IPS-NIHi7 (cell line): ENCODE results near the gene RXRA.

ENCODE experiments used
- DNase-seq: peaks from one replicate; pipeline ENCODE4 v3.0.0; 2012; ENCODE audit warnings: mixed read lengths; ENCODE audit errors: extremely low spot score

The RXRA gene

GRCh38 chr9:134414900-134415425, 88.7 kb downstream of the RXRA start:
- DNase-seq, result no peak

- DNase-seq, result no peak
Measured at GRCh38 chr9:134416385-134417015, 90.2 kb downstream of the RXRA start.

GRCh38 chr9:134418354-134418753, 92.1 kb downstream of the RXRA start:
- DNase-seq, result no peak

- no peak for DNase-seq
Measured at GRCh38 chr9:134419000-134419683, 92.9 kb downstream of the RXRA start.

GRCh38 chr9:134419684-134420076, 93.4 kb downstream of the RXRA start:
- DNase-seq, result peak; percentile 86

- DNase-seq, result no peak
Measured at GRCh38 chr9:134420281-134420845, 94.1 kb downstream of the RXRA start.

GRCh38 chr9:134420974-134421432, 94.7 kb downstream of the RXRA start:
- DNase-seq, result no peak

GRCh38 chr9:134421888-134422287, 95.6 kb downstream of the RXRA start:
- DNase-seq, result no peak

- DNase-seq, result no peak
Measured at GRCh38 chr9:134422301-134423090, 96.2 kb downstream of the RXRA start.

- DNase-seq, result no peak
Measured at GRCh38 chr9:134423166-134423565, 96.9 kb downstream of the RXRA start.

- DNase-seq, result no peak
Measured at GRCh38 chr9:134423749-134424148, 97.5 kb downstream of the RXRA start.

GRCh38 chr9:134424818-134425217, 98.6 kb downstream of the RXRA start:
- no peak for DNase-seq

- DNase-seq, result no peak
Measured at GRCh38 chr9:134425401-134425800, 99.1 kb downstream of the RXRA start.

GRCh38 chr9:134425812-134426211, 99.6 kb downstream of the RXRA start:
- DNase-seq, result peak; percentile 51

GRCh38 chr9:134426436-134426835, 100.2 kb downstream of the RXRA start:
- DNase-seq, result no peak

GRCh38 chr9:134427153-134427782, 101.0 kb downstream of the RXRA start:
- no peak for DNase-seq

- DNase-seq, result no peak
Measured at GRCh38 chr9:134428559-134428958, 102.3 kb downstream of the RXRA start.

GRCh38 chr9:134429007-134429406, 102.8 kb downstream of the RXRA start:
- no peak for DNase-seq

GRCh38 chr9:134429481-134429880, 103.2 kb downstream of the RXRA start:
- DNase-seq, result no peak

- no peak for DNase-seq
Measured at GRCh38 chr9:134431095-134431494, 104.8 kb downstream of the RXRA start.

GRCh38 chr9:134431626-134432025, 105.4 kb downstream of the RXRA start:
- DNase-seq, result no peak

GRCh38 chr9:134432471-134432870, 106.2 kb downstream of the RXRA start:
- no peak for DNase-seq
